NCI-H128 (cell line): ENCODE results near the gene AGBL1.
"Not testable (repeated sequence)": the region's sequence is repeated elsewhere in the genome, so short reads cannot be mapped to it uniquely, and the experiment has no call there.

Source experiments
- DNase-seq: peaks from one replicate; lab custom pipeline; 2025; ENCODE audit not compliant: unreplicated experiment; lab: John Stamatoyannopoulos, UW

The AGBL1 gene

GRCh38 chr15:86850939-86851338, 771.3 kb downstream of the AGBL1 start:
- DNase-seq, result no peak

- DNase-seq, result no peak
Measured at GRCh38 chr15:86852741-86853140, 773.1 kb downstream of the AGBL1 start.

- no peak for DNase-seq
Measured at GRCh38 chr15:86854176-86854575, 774.5 kb downstream of the AGBL1 start.

- no peak for DNase-seq
Measured at GRCh38 chr15:86855307-86856291, 775.9 kb downstream of the AGBL1 start.

- no peak for DNase-seq
Measured at GRCh38 chr15:86857701-86858100, 778.0 kb downstream of the AGBL1 start.

- DNase-seq, result no peak
Measured at GRCh38 chr15:86863226-86863915, 783.7 kb downstream of the AGBL1 start.

- DNase-seq, result no peak
Measured at GRCh38 chr15:86865920-86866319, 786.2 kb downstream of the AGBL1 start.

- DNase-seq, result no peak
Measured at GRCh38 chr15:86870846-86871245, 791.2 kb downstream of the AGBL1 start.

GRCh38 chr15:86871964-86872363, 792.3 kb downstream of the AGBL1 start:
- no peak for DNase-seq

GRCh38 chr15:86872782-86873181, 793.1 kb downstream of the AGBL1 start:
- no peak for DNase-seq

- no peak for DNase-seq
Measured at GRCh38 chr15:86875067-86875466, 795.4 kb downstream of the AGBL1 start.

- DNase-seq, result no peak
Measured at GRCh38 chr15:86876387-86876944, 796.8 kb downstream of the AGBL1 start.

GRCh38 chr15:86877171-86877631, 797.5 kb downstream of the AGBL1 start:
- DNase-seq, result no peak

GRCh38 chr15:86878844-86879243, 799.2 kb downstream of the AGBL1 start:
- DNase-seq, result not testable (repeated sequence)

GRCh38 chr15:86879250-86880229, 799.9 kb downstream of the AGBL1 start:
- no peak for DNase-seq

- DNase-seq, result no peak
Measured at GRCh38 chr15:86885616-86886015, 805.9 kb downstream of the AGBL1 start.

- DNase-seq, result no peak
Measured at GRCh38 chr15:86892774-86893449, 813.2 kb downstream of the AGBL1 start.

GRCh38 chr15:86894269-86894668, 814.6 kb downstream of the AGBL1 start:
- no peak for DNase-seq

GRCh38 chr15:86903642-86904421, 824.2 kb downstream of the AGBL1 start:
- DNase-seq, result no peak
